ENCODE data around the gene C11orf42.

DNA sequence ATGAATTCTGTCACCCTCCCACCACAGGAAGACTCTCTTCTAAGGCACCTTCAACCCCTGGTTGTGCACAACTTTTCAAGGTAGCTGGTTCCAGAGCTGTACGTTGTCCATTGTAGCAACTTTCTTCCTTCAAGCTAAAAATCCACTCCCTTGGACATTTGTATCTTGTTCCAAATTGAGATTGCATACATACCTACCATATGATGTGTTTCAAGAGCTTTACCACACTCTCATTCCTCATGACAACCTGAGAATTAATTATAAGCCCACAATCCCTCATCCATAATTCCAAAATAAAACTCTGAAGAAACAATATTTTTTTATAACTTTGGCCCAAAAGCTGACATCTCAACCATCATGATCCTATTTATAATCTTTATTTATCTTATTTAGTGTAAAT lies 3.3 kb upstream of the C11orf42 start:
- TF ChIP-seq, protein P1, sequence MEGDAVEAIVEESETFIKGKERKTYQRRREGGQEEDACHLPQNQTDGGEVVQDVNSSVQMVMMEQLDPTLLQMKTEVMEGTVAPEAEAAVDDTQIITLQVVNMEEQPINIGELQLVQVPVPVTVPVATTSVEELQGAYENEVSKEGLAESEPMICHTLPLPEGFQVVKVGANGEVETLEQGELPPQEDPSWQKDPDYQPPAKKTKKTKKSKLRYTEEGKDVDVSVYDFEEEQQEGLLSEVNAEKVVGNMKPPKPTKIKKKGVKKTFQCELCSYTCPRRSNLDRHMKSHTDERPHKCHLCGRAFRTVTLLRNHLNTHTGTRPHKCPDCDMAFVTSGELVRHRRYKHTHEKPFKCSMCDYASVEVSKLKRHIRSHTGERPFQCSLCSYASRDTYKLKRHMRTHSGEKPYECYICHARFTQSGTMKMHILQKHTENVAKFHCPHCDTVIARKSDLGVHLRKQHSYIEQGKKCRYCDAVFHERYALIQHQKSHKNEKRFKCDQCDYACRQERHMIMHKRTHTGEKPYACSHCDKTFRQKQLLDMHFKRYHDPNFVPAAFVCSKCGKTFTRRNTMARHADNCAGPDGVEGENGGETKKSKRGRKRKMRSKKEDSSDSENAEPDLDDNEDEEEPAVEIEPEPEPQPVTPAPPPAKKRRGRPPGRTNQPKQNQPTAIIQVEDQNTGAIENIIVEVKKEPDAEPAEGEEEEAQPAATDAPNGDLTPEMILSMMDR (IDR thresholded peaks at IDR 0.05), result no peak
- no peak for TF ChIP-seq EZH2 (IDR thresholded peaks at IDR 0.05; ENCODE audit: borderline replicate concordance, insufficient read depth, low read depth, low read length, poor library complexity, severe bottlenecking)

All from B cell (primary cell).